Transverse colon (tissue), 4 donors: ENCODE data around the gene LRRFIP2. TPM values are rescaled to one million over a fixed set of nuclear protein-coding genes. Genes with fewer than 3 reads are reported as not detected.

Source experiments
- DNase-seq: peaks from one replicate; pipeline ENCODE4 v3.0.0-alpha.2; 2019
- H3K27ac ChIP-seq, 4 donors: fragments of 200-600 bp; sonication (generic); 2 replicates each; pipeline ENCODE4 v1.5.1; 2016 to 2018; ENCODE audit warnings: inconsistent platforms in 4 of 4
- H3K27me3 ChIP-seq: fragments of 200-600 bp; sonication (generic); 2 replicates; pipeline ENCODE4 v1.5.1; 2017; ENCODE audit warnings: inconsistent platforms
- H3K36me3 ChIP-seq, 4 donors: fragments of 200-600 bp; sonication (generic); 2 replicates each; pipeline ENCODE4 v1.5.1; 2017 to 2019; ENCODE audit warnings: inconsistent platforms in 4 of 4
- H3K4me1 ChIP-seq, 4 donors: fragments of 200-600 bp; sonication (generic); 2 replicates each; pipeline ENCODE4 v1.5.1; 2017 to 2020; ENCODE audit warnings: inconsistent platforms in 4 of 4
- H3K4me3 ChIP-seq, 4 donors: fragments of 200-600 bp; sonication (generic); 1 replicate in 1 of 4; 2 replicates in 3 of 4; pipeline versions ENCODE4 v1.5.1 to v1.6.1; 2017 to 2019; ENCODE audit warnings: inconsistent platforms in 4 of 4
- H3K9me3 ChIP-seq, 2 donors: fragments of 200-600 bp; sonication (generic); 2 replicates each; pipeline ENCODE4 v1.5.1; 2017 to 2019; ENCODE audit warnings: inconsistent platforms in 2 of 2
- EP300 ChIP-seq: sonication (generic); formaldehyde crosslinking; IDR thresholded peaks from one replicate; pipeline ENCODE4 v1.6.1; 2017; ENCODE audit warnings: antibody characterized with exemption, low read depth
- POLR2A ChIP-seq: fragments of 450-650 bp; IDR thresholded peaks from one replicate; pipeline ENCODE4 v1.6.1; 2016; ENCODE audit warnings: antibody characterized with exemption, mild to moderate bottlenecking, moderate library complexity
- POLR2AphosphoS5 ChIP-seq, 3 donors: sonication (generic); formaldehyde crosslinking; IDR thresholded peaks; one replicate each; pipeline ENCODE4 v1.6.1; 2016; ENCODE audit warnings: antibody characterized with exemption in 3 of 3
- WGBS, 2 donors: methylation state at CpG; one replicate each; pipeline ENCODE4 v1.1.5; 2018; ENCODE audit warnings: low coverage in 1 of 2; 5-methylcytosine and 5-hydroxymethylcytosine counted together
- in situ Hi-C, 4 donors: fragments of 200-750 bp; cut with MboI; loops; one replicate each; pipeline versions ENCODE4 v1.15.0 to v1.15.1; 2017; ENCODE audit warnings: low sequenced_read_pairs in 3 of 4, low pct_ligation_motif_present in 1 of 4, low pct_unique_long_range_greater_than_20kb in 1 of 4
- intact Hi-C: fragments of 100-400 bp; cut with DNase I; formaldehyde crosslinking; loops from one replicate; pipeline ENCODE4 v1.15.1; 2023; ENCODE audit warnings: low total_unique reads
- total RNA-seq, 4 donors: library from RNA; depleted of rRNA; stranded (reverse); fragments of >200 nt; gene quantifications; one replicate each; pipeline ENCODE4 v1.1.0, GENCODE V29; 2016
- TF ChIP-seq, protein P1 (sequence below), 5 experiments: fragments of 200-600 bp in 3 of 5; fragments of 450-650 bp in 2 of 5; sonication (generic) in 3 of 5; IDR thresholded peaks; 1 replicate in 2 of 5; 2 replicates in 3 of 5; pipeline ENCODE4 v1.5.1; 2016 to 2017; ENCODE audit warnings: antibody characterized with exemption in 5 of 5, inconsistent platforms in 3 of 5, mild to moderate bottlenecking in 2 of 5, moderate library complexity in 1 of 5

LRRFIP2 gene
- total RNA-seq, 4 donors from 2014 or later, result 136 to 198 (median 167) TPM

DNA sequence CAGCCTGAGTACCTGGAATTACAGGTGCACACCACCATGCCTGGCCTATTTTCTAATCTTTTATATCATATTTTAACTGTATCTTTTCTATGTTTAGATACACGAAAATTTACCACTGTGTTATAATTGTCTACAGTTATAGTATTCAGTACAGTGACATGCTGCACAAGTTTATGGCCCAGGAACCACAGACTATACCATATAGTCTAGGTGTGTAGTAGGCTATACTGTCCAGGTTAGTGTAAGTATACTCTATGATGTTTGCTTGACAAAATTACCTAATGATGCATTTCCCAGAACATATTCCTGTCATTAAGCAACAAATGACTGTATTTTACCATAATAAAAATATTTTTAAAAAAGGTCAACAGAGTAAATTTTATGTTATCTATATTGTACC lies 5.5 kb downstream of the LRRFIP2 start:
- Histone ChIP-seq H3K36me3 (no peaks in the 10 kb centered on the region), H3K4me3 (no peak overlapping the region), H3K27ac (peak overlapping the region; percentile 79 to 99 (median 82)), H3K9me3 (no peaks in the 10 kb centered on the region), H3K27me3 (no peaks in the 10 kb centered on the region), H3K4me1 (peaks cover 19 to 65% (median 55%) of the 10 kb centered on the region in 4 donors)
- DNase-seq, result no peak
- TF ChIP-seq POLR2AphosphoS5 (IDR thresholded peaks at IDR 0.05) (peak in 1 of 3 donors; percentile 19), EP300 (no peak)
- in situ Hi-C loops, result no loop called here
- 31 to 44% methylated on average over 1 of the region's 1 CpG for WGBS, 2 donors
- intact Hi-C loops, result no loop called here

DNA sequence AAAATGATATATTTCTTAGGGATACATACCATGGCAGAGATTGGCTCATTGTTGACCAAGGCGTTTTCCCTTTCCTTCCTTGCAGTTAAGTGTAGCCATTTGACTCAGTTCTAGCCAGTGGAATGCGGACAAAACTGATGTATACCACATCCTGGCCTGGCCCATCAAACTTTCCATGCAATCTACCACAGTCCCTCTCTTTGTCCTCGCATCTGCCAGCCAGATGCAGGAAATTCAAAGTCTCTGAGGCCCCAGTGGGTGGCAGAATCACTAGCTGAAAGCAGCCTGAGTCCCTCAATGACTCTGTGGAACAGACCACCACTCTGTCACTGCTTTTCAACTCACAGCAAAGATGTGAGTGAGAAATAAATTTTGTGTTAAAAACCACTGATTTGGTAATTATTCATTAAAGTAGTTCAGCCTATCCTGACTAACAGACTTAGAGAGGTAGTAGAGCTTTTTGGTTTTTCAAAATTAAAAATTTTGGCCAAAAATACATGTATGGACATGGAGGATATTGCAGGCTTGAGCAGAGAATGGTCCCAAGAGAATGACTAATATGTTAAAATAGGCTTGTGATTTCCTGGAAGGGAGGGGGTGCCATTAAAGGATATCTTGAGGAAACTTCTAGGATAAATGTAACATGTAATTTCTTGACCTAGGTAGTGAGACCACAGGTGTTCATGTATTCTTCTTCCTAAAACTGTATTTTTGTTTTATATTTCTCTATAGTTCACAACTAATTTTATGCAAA lies 10.9 kb downstream of the LRRFIP2 start:
- no peak overlapping the region for H3K27ac ChIP-seq
- DNase-seq, result no peak
- H3K27me3 ChIP-seq, result no peaks in the 10 kb centered on the region
- WGBS, 2 donors, result 59 to 100% methylated on average over 1 to 3 of the region's 3 CpGs
- peaks cover 0 to 25% (median 9%) of the 10 kb centered on the region in 4 donors for H3K4me1 ChIP-seq
- TF ChIP-seq POLR2AphosphoS5 (IDR thresholded peaks at IDR 0.05), result no peak
- no peak for TF ChIP-seq EP300
- TF ChIP-seq POLR2A, result no peak
- TF ChIP-seq, protein P1, sequence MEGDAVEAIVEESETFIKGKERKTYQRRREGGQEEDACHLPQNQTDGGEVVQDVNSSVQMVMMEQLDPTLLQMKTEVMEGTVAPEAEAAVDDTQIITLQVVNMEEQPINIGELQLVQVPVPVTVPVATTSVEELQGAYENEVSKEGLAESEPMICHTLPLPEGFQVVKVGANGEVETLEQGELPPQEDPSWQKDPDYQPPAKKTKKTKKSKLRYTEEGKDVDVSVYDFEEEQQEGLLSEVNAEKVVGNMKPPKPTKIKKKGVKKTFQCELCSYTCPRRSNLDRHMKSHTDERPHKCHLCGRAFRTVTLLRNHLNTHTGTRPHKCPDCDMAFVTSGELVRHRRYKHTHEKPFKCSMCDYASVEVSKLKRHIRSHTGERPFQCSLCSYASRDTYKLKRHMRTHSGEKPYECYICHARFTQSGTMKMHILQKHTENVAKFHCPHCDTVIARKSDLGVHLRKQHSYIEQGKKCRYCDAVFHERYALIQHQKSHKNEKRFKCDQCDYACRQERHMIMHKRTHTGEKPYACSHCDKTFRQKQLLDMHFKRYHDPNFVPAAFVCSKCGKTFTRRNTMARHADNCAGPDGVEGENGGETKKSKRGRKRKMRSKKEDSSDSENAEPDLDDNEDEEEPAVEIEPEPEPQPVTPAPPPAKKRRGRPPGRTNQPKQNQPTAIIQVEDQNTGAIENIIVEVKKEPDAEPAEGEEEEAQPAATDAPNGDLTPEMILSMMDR (IDR thresholded peaks at IDR 0.05), result no peak
- intact Hi-C loops, result no loop called here
- no peak overlapping the region for H3K4me3 ChIP-seq
- in situ Hi-C loops, result no loop called here
- H3K9me3 ChIP-seq, result no peaks in the 10 kb centered on the region
- H3K36me3 ChIP-seq, result no peaks in the 10 kb centered on the region

DNA sequence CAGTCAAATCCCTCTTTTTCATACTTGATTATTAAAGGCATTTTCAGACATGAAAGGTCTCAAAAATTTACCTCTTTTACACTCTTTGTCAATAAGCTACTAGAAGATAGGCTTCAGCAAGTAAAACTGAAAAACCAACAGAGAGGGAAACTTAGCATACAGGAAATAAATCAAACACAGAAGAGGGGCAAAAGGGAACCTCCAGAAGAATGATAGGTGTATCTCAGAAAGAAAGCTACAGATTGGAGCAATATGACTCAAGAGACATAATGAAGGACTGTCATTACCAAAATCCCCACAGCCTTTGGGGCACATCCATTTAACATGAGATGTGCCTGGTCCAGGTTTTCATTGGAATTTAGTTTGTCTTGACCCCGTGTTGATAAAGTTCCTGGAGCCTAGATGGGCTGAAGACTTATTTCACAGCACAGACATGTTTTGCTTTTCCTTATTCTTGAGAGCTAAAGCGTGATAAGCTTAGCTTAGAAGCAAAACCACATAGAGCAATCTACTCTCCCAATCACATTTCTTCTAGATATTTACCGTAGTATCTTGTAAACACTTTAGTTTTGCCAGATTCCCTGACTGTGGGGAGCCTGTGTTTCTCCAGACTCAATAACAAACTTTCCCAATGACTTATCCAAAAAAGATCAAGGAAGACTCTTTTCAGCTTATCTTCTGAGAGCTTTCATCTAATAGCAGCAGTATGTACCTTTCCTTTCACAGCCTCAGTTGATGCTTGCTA lies 11.7 kb downstream of the LRRFIP2 start:
- Histone ChIP-seq H3K36me3 (no peaks in the 10 kb centered on the region), H3K9me3 (no peaks in the 10 kb centered on the region), H3K27me3 (no peaks in the 10 kb centered on the region), H3K4me1 (peaks cover 0 to 20% (median 4%) of the 10 kb centered on the region in 4 donors), H3K4me3 (no peak overlapping the region), H3K27ac (no peak overlapping the region)
- TF ChIP-seq EP300 (no peak), POLR2A (no peak), POLR2AphosphoS5 (IDR thresholded peaks at IDR 0.05) (no peak)
- TF ChIP-seq, protein P1 (IDR thresholded peaks at IDR 0.05), result no peak
- intact Hi-C loops, result no loop called here
- in situ Hi-C loops, result no loop called here
- DNase-seq, result no peak
- WGBS, 2 donors, result 64 to 80% methylated on average over 1 to 3 of the region's 3 CpGs

DNA sequence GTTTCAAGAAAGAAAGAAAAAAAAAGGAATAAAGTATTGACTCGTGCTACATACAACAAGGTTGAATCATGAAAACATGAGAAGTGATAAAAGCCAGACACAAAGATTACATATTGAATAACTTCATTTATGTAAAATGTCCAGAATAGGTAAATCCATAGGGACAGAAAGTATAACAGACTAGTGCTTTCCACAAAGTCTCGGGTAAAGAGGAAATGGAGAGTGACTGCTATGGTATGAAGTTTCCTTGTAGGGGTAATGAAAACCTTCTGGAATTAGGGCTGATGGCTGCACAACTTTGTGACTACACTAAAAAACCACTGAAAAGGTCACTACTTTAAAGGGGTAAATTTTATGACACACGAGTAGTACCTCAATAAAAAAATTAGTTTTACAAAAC lies 13.0 kb downstream of the LRRFIP2 start:
- H3K36me3 ChIP-seq, result no peaks in the 10 kb centered on the region
- no peak overlapping the region for H3K27ac ChIP-seq
- in situ Hi-C loops (no loop called here), intact Hi-C loops (no loop called here)
- no peaks in the 10 kb centered on the region for H3K9me3 ChIP-seq
- DNase-seq, result no peak
- H3K4me1 ChIP-seq, result peaks cover 0 to 20% (median 4%) of the 10 kb centered on the region in 4 donors
- no peaks in the 10 kb centered on the region for H3K27me3 ChIP-seq
- H3K4me3 ChIP-seq, result no peak overlapping the region
- TF ChIP-seq POLR2A (no peak), EP300 (no peak), POLR2AphosphoS5 (IDR thresholded peaks at IDR 0.05) (no peak)
- TF ChIP-seq, protein P1 (IDR thresholded peaks at IDR 0.05), result no peak
- WGBS, 2 donors, result 64 to 83% methylated on average over 2 to 3 of the region's 3 CpGs
